DMS79 (cell line): ENCODE results near the gene THSD7A.

Source experiments
- DNase-seq: peaks from one replicate; lab custom pipeline; 2025; lab: John Stamatoyannopoulos, UW

THSD7A gene

GRCh38 chr7:11702938-11703337 is 129.1 kb downstream of the THSD7A start:
- DNase-seq, result no peak

GRCh38 chr7:11701829-11702560 is 130.0 kb downstream of the THSD7A start:
- no peak for DNase-seq

DNA sequence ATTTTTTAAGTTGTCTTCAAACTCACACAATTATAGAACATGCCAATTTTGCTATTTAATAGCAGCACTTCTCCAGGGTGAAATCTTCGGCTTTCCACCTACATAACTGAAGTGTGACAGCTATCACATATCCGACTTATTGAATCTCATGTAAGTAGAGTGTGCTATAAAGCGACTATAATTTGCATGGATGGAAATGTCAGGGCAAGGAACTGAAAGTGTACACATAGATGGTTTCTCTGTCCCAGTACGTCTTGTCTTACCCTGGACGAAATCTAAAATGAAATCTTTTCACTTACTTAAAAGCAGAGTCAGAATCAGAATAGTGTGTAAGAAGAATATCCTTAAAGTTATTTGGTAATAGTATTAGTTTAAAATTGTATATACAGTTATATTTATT is 132.3 kb downstream of the THSD7A start:
- DNase-seq, result no peak

- DNase-seq, result no peak
These were observed 133.6 kb downstream of the THSD7A start for GRCh38 chr7:11698384-11698871.

GRCh38 chr7:11690395-11690794 is 141.6 kb downstream of the THSD7A start:
- DNase-seq, result no peak

- no peak for DNase-seq
These were observed 142.9 kb downstream of the THSD7A start for GRCh38 chr7:11689096-11689495.

GRCh38 chr7:11681461-11681860 is 150.5 kb downstream of the THSD7A start:
- DNase-seq, result no peak

DNA sequence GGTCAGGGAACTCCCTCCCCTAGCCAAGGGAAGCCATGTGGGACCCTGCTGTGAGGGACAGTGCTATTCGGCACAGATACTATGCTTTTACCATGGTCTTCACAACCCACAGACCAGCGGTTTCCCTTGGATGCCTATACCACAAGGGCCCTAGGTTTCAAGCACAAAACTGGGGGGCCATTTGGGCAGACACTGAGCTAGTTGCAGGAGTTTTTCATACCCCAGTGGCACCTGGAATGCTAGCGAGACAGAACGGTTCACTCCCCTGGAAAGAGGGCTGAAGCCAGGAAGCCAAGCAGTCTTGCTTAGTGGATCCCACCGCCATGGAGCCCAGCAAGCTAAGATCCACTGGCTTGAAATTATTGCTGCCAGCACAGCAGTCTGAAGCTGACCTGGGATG is 156.8 kb downstream of the THSD7A start:
- DNase-seq, result no peak

DNA sequence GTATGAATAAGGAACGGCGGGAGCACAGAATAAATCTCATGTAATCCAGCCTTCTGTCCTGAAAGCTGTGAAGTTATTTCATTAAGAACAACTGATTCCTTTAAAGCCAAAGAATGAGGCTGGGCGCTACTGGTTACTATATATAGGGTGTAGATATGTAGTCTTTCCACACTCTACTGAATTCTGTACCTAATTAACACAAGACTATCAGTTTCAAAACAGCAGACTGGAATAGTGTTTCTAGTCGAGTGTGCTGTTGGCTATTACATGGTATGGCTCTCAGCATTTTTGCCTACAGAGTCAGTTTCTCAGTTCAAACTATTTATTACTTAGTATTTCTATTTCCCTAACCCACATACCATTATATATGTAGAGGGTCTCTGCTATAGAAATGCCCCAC is 163.3 kb downstream of the THSD7A start:
- DNase-seq, result no peak

DNA sequence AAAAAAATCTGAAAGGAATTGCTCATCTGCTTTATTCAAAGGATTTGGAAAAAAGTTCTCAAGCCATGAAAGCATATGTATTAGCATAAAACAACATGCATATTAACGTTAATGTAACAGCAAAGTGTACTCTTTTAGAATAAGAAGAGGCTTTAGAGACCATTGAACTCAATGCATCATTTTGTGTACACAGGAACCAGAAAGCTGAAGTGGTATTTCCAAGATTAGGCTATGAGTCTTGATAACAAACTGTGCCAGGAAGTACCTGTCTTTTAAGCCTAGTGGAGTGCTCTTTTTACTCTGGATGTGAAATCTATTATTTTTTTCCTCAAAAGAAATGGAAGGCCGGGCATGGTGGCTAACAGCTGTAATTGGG is 164.2 kb downstream of the THSD7A start:
- DNase-seq, result no peak

DNA sequence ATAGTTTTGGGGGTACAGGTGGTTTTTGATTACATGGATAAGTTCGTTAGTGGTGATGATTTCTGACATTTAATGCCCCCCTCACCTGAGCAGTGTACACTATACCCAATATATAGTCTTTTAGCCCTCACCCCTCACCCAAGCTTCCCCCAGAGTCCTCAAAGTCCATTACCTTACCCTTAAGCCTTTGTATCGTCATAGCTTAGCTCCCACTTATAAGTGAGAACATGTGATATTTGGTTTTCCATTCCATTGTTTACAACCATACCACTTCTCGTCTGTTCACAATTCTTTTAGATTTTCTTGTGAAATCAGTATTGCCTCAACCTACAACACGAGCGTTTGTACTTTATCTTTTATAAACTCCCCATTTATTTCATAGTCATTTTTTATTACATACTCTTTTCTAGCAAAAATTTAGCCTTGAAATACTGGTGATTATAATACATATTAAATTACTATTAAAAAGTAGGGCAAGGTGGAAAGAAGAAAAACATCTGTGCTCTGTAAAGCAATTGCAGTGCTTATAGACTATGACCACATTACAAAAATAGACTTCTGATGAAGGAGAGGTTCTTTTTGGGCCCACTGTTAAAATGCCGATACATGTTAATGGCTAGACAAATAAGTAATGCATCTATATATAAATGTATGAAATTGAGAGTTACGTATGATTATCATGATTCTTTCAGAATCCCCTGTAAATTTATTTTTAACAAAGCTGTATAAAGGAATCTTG is 164.8 kb downstream of the THSD7A start:
- DNase-seq, result no peak

DNA sequence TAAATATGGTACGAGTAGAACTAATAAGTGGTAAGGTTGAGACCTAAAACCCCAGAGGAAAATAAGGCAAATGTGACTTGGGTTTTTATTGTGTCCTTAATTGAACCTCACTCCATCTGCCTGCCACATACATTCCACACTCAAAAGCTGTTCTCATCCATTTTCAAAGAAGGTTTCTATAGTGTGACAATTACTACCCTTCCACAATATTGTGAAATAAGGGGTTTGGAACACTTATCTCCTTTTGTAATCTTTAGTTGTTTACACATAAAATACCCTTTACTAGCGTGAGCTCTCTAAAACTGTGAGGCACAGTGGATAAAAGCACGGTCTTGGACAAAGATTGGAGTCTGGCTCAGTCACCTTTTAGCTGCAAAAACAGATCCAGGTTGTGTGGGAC is 166.6 kb downstream of the THSD7A start:
- no peak for DNase-seq

DNA sequence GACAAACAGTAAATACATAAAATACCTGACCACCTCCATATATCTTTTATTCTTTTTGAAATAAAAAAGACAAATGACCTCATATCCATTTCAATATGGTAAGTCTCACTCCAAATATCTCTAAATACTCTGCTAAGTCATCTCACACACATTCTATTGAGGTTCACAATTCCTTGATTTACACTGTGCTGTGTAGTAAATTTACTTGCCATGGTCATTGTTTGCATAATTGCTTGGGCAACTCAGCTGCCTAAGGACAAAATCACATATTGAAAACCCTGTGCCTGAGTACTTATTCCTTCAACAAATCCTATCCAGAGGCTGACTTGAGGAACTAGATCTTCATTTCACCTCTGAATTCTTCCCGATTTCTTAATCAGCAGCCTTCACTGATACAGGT is 176.4 kb downstream of the THSD7A start:
- DNase-seq, result no peak

GRCh38 chr7:11655163-11655562 is 176.8 kb downstream of the THSD7A start:
- DNase-seq, result no peak

GRCh38 chr7:11650500-11650899 is 181.5 kb downstream of the THSD7A start:
- no peak for DNase-seq

GRCh38 chr7:11650030-11650429 is 182.0 kb downstream of the THSD7A start:
- no peak for DNase-seq

- DNase-seq, result no peak
These were observed 183.0 kb downstream of the THSD7A start for GRCh38 chr7:11648980-11649379.

- DNase-seq, result no peak
These were observed 183.9 kb downstream of the THSD7A start for GRCh38 chr7:11648101-11648500.

DNA sequence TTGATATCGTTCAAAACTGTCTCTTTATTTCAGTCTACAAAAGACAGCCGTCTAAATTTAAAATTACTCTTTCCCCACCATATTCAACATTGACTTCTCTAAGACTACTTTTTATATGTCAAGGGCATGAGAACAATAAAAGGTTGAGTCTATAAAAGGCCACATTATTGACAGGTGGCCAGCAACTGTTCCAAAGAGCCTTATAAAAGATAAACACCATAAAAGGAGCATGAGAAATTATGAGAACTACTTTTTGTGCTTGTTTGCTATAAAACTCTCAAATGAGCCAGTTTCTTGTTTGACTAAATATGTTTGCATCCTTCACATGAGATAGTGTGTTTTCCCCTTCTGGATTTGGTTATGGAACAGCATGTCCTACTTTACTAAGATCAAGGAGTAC is 189.2 kb downstream of the THSD7A start:
- DNase-seq, result no peak

DNA sequence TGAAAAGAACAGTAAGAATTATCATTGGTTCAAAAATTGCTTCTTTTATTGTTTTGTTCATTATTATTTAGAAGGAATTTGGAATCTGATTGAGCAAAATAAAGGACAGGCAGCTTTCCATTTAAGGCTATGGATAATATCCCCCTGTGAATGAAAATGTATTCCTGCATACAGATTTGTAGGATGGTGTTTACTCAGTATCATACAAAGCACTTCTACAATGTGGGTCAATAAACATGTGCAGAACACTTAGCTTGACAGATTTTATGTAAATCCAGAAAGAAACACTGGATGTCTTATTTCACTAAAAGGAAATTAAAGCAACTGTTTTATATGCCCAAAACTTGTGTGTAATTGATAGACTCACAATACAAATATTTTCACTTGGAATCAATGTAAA is 189.7 kb downstream of the THSD7A start:
- DNase-seq, result no peak

DNA sequence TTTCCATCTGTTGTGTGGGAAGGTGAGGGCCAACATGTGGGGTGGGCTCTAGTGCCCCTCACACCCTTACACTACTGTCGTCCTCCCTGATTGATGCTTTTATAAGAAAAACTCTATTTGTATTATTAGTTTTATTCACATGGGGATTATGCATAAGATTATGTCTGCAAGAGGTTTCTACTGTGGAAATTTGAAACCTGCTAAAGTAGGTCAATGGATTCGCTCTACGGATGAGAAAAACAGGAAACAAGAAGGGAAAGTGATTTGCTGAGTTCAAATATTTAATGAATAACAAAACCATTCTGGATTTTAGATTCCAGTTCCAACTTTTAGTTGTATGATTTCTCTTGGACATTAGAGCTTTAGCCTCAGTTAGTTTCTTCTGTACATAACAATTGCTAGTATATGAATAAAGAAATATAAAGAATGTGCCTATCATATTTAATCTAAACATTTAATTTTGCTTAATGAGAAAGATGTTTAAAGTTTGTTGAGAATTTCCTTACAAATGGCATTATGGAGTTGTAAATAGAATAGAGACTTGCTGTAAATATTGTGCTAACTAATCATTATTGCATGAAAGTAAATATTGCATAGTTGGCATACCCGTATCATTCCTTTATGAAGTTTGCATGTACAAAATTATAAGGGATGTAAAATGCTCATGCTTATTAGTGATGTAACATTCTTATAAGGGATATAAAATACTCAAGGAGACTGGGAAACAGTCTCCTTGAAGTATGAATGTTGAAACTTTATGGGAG is 193.8 kb downstream of the THSD7A start:
- DNase-seq, result no peak

DNA sequence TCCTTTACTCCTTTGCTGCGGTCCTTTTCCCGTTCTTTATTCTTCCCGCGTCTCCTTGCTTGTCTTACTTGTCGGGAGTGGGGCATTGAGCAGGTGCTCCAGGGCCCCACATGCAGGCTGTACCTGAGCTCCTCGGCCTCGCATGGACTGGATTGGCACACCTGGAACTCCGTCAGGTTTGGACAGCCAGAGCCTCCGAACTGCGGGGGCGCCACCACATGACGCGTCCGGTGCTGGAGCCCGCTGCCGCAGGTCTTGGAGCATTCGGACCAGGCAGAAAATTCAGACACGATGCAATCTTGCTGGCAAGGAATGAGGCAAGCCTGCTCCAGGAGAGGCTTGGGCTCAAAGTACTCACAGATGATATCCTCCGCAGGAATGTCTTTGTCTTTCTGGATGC is 195.7 kb downstream of the THSD7A start:
- no peak for DNase-seq

- no peak for DNase-seq
These were observed 198.7 kb downstream of the THSD7A start for GRCh38 chr7:11633310-11633709.
